Caco-2 (cell line): Measurements from ENCODE around the gene ACAD11. TPM values are rescaled to one million over a fixed set of nuclear protein-coding genes. Genes with fewer than 3 reads are reported as not detected.

Source experiments
- BruUV-seq: library from RNA; stranded (reverse); fragments of 400-500 nt; replicated peaks from 2 replicates; lab custom pipeline; 2021; lab: Mats Ljungman, UMichigan
- CTCF ChIA-PET: fragments of 300-600 bp; sonication (Branson Sonifier 250); formaldehyde crosslinking; loops from one replicate; lab custom pipeline; 2022; ENCODE audit warnings: antibody characterized with exemption; lab: Charles Lee
- POLR2A ChIA-PET: fragments of 300-600 bp; sonication (Branson Sonifier 250); formaldehyde crosslinking; loops from one replicate; lab custom pipeline; 2022; ENCODE audit warnings: antibody characterized with exemption; lab: Charles Lee
- DNase-seq, 2 experiments: peaks; one replicate each; pipeline versions ENCODE4 v3.0.0 to v3.0.0-alpha.2; 2020 to 2022
- H3K27me3 ChIP-seq: replicated peaks from 2 replicates; pipeline ENCODE4 v1.6.0; 2011; ENCODE audit warnings: low read length; ENCODE audit not compliant: control insufficient read depth, insufficient read depth
- H3K36me3 ChIP-seq: 2 replicates; pipeline ENCODE4 v1.5.1; 2011; ENCODE audit warnings: low read length; ENCODE audit not compliant: control insufficient read depth, insufficient read depth
- H3K4me1 ChIP-seq: fragments of 250-450 bp; sonication (Bioruptor Pico); 2 replicates; pipeline ENCODE4 v1.5.1; 2020; ENCODE audit warnings: mild to moderate bottlenecking
- H3K4me3 ChIP-seq: 2 replicates; pipeline ENCODE4 v1.5.1; 2011; ENCODE audit warnings: low read depth, mild to moderate bottlenecking, control low read depth, low read length
- H3K9me3 ChIP-seq: fragments of 250-450 bp; sonication (Bioruptor Pico); 2 replicates; pipeline ENCODE4 v1.5.1; 2020; ENCODE audit warnings: mild to moderate bottlenecking, moderate library complexity
- H3K27ac Mint-ChIP-seq: one replicate; pipeline ENCODE4 v1.8.0; 2022; ENCODE audit warnings: mixed read lengths; ENCODE audit not compliant: unreplicated experiment
- H3K27me3 Mint-ChIP-seq: one replicate; pipeline ENCODE4 v1.8.0; 2022; ENCODE audit warnings: mixed read lengths; ENCODE audit not compliant: insufficient read depth, unreplicated experiment
- H3K36me3 Mint-ChIP-seq: one replicate; pipeline ENCODE4 v1.8.0; 2022; ENCODE audit warnings: mild to moderate bottlenecking, mixed read lengths; ENCODE audit not compliant: insufficient read depth, unreplicated experiment
- H3K4me1 Mint-ChIP-seq: one replicate; pipeline ENCODE4 v1.8.0; 2022; ENCODE audit warnings: low read depth, mixed read lengths; ENCODE audit not compliant: unreplicated experiment
- H3K4me3 Mint-ChIP-seq: one replicate; pipeline ENCODE4 v1.8.0; 2022; ENCODE audit warnings: mild to moderate bottlenecking, moderate library complexity, mixed read lengths; ENCODE audit not compliant: unreplicated experiment
- H3K9me3 Mint-ChIP-seq: one replicate; pipeline ENCODE4 v1.8.0; 2022; ENCODE audit warnings: mixed read lengths; ENCODE audit not compliant: unreplicated experiment
- CTCF ChIP-seq, 2 experiments: fragments of 200-600 bp in 1 of 2; IDR thresholded peaks; 1 replicate in 1 of 2; 2 replicates in 1 of 2; pipeline versions ENCODE4 v1.5.1 to v1.8.0; 2011 to 2022; ENCODE audit warnings: antibody characterized with exemption in 1 of 2, control low read depth in 1 of 2, inconsistent platforms in 1 of 2, low read depth in 1 of 2, low read length in 1 of 2, mild to moderate bottlenecking in 1 of 2, moderate library complexity in 1 of 2; ENCODE audit not compliant: insufficient read depth in 1 of 2, severe bottlenecking in 1 of 2, unreplicated experiment in 1 of 2
- intact Hi-C: fragments of 100-400 bp; cut with micrococcal nuclease; formaldehyde crosslinking; loops from one replicate; pipeline ENCODE4 v1.10.0; 2022; ENCODE audit not compliant: unreplicated experiment
- total RNA-seq: library from RNA; stranded (reverse); gene quantifications from 2 replicates; pipeline ENCODE4 v1.2.3, GENCODE V29; 2022

Gene ACAD11
- total RNA-seq, 1 experiment from 2014 or later = 33.0 TPM

- no peak overlapping the region for H3K4me3 Mint-ChIP-seq
- DNase-seq = no peak
- H3K4me1 Mint-ChIP-seq = no peaks in the 10 kb centered on the region
- intact Hi-C loops = no loop called here
- POLR2A ChIA-PET = no interaction called here
- TF ChIP-seq CTCF (IDR thresholded peaks at IDR 0.05; ENCODE audit: insufficient read depth in 1 of 2, low read depth in 1 of 2, low read length in 1 of 2, severe bottlenecking in 1 of 2, unreplicated experiment in 1 of 2) = no peak
- peaks cover 12% of the 10 kb centered on the region for H3K36me3 Mint-ChIP-seq
- H3K9me3 Mint-ChIP-seq = no peaks in the 10 kb centered on the region
- H3K4me3 ChIP-seq = no peak overlapping the region
- H3K4me1 ChIP-seq = no peaks in the 10 kb centered on the region
- H3K27me3 Mint-ChIP-seq = no peaks in the 10 kb centered on the region
- no peaks in the 10 kb centered on the region for H3K36me3 ChIP-seq
- no peaks in the 10 kb centered on the region for H3K27me3 ChIP-seq
- no peak overlapping the region for H3K27ac Mint-ChIP-seq
- CTCF ChIA-PET = no interaction called here
- H3K9me3 ChIP-seq = no peaks in the 10 kb centered on the region
- BruUV-seq = no TSS peak
These were observed 20.9 kb downstream of the ACAD11 start for GRCh38 chr3:132638706-132639105.

GRCh38 chr3:132637590-132637989, 22.0 kb downstream of the ACAD11 start:
- Histone ChIP-seq H3K9me3 (no peaks in the 10 kb centered on the region), H3K27me3 (no peaks in the 10 kb centered on the region), H3K4me3 (no peak overlapping the region), H3K36me3 (no peaks in the 10 kb centered on the region), H3K4me1 (no peaks in the 10 kb centered on the region)
- DNase-seq = no peak
- TF ChIP-seq CTCF (IDR thresholded peaks at IDR 0.05; ENCODE audit: insufficient read depth in 1 of 2, low read depth in 1 of 2, low read length in 1 of 2, severe bottlenecking in 1 of 2, unreplicated experiment in 1 of 2) = no peak
- H3K36me3 Mint-ChIP-seq = peaks cover 12% of the 10 kb centered on the region
- no peaks in the 10 kb centered on the region for H3K9me3 Mint-ChIP-seq
- no peak overlapping the region for H3K27ac Mint-ChIP-seq
- no peak overlapping the region for H3K4me3 Mint-ChIP-seq
- H3K27me3 Mint-ChIP-seq = no peaks in the 10 kb centered on the region
- POLR2A ChIA-PET = no interaction called here
- intact Hi-C loops = no loop called here
- BruUV-seq = no TSS peak
- no peaks in the 10 kb centered on the region for H3K4me1 Mint-ChIP-seq
- CTCF ChIA-PET = no interaction called here

- Histone ChIP-seq H3K9me3 (no peaks in the 10 kb centered on the region), H3K4me1 (no peaks in the 10 kb centered on the region), H3K27me3 (no peaks in the 10 kb centered on the region), H3K36me3 (no peaks in the 10 kb centered on the region), H3K4me3 (no peak overlapping the region)
- Mint-ChIP-seq H3K9me3 (no peaks in the 10 kb centered on the region), H3K27me3 (no peaks in the 10 kb centered on the region), H3K4me1 (no peaks in the 10 kb centered on the region), H3K27ac (no peak overlapping the region), H3K36me3 (peaks cover 2% of the 10 kb centered on the region), H3K4me3 (no peak overlapping the region)
- DNase-seq = no peak
- ChIA-PET CTCF (no interaction called here), POLR2A (no interaction called here)
- intact Hi-C loops = no loop called here
- TF ChIP-seq CTCF (IDR thresholded peaks at IDR 0.05; ENCODE audit: insufficient read depth in 1 of 2, low read depth in 1 of 2, low read length in 1 of 2, severe bottlenecking in 1 of 2, unreplicated experiment in 1 of 2) = no peak
- BruUV-seq = no TSS peak
These were observed 24.6 kb downstream of the ACAD11 start for GRCh38 chr3:132635052-132635451.
